Hepatocyte (in vitro differentiated cells): ENCODE measurements around the gene ASXL2. TPM values are rescaled to one million over a fixed set of nuclear protein-coding genes. Genes with fewer than 3 reads are reported as not detected.

Experiments used
- DNase-seq: peaks from one replicate; pipeline ENCODE4 v3.0.0-alpha.2; 2016; ENCODE audit warnings: low spot score
- H2AFZ ChIP-seq: fragments of 200-600 bp; sonication (generic); 2 replicates; pipeline ENCODE4 v1.6.0; 2016; ENCODE audit warnings: antibody characterized with exemption, mild to moderate bottlenecking
- H3K27ac ChIP-seq: fragments of 200-600 bp; sonication (generic); 2 replicates; pipeline ENCODE4 v1.5.1; 2016; ENCODE audit warnings: mild to moderate bottlenecking
- H3K27me3 ChIP-seq: fragments of 200-600 bp; sonication (generic); 2 replicates; pipeline ENCODE4 v1.6.1; 2016
- H3K36me3 ChIP-seq: fragments of 200-600 bp; sonication (generic); replicated peaks from 2 replicates; pipeline ENCODE4 v1.5.1; 2016; ENCODE audit warnings: low read depth; ENCODE audit not compliant: insufficient read depth
- H3K4me1 ChIP-seq: fragments of 200-600 bp; sonication (generic); 2 replicates; pipeline ENCODE4 v1.5.1; 2016; ENCODE audit warnings: mild to moderate bottlenecking, moderate library complexity; ENCODE audit not compliant: insufficient read depth
- H3K4me2 ChIP-seq: fragments of 200-600 bp; sonication (generic); 2 replicates; pipeline ENCODE4 v1.6.0; 2016
- H3K4me3 ChIP-seq: fragments of 200-600 bp; sonication (generic); 2 replicates; pipeline ENCODE4 v1.5.1; 2016; ENCODE audit warnings: mild to moderate bottlenecking
- H3K79me2 ChIP-seq: fragments of 200-600 bp; sonication (generic); 2 replicates; pipeline ENCODE4 v1.6.0; 2017; ENCODE audit warnings: mild to moderate bottlenecking
- H3K9me2 ChIP-seq: fragments of 200-600 bp; sonication (generic); replicated peaks from 2 replicates; pipeline ENCODE4 v1.6.0; 2017; ENCODE audit warnings: mild to moderate bottlenecking; ENCODE audit not compliant: insufficient read depth
- H3K9me3 ChIP-seq: fragments of 200-600 bp; sonication (generic); 2 replicates; pipeline ENCODE4 v1.5.1; 2016; ENCODE audit warnings: low read depth, mild to moderate bottlenecking
- H4K20me1 ChIP-seq: fragments of 200-600 bp; sonication (generic); 2 replicates; pipeline ENCODE4 v1.6.0; 2016; ENCODE audit warnings: mild to moderate bottlenecking; ENCODE audit not compliant: insufficient read depth, poor library complexity, severe bottlenecking
- CTCF ChIP-seq: fragments of 200-600 bp; sonication (generic); IDR thresholded peaks from 2 replicates; pipeline ENCODE4 v1.5.1; 2016; ENCODE audit warnings: antibody characterized with exemption, mild to moderate bottlenecking; ENCODE audit not compliant: poor library complexity
- EZH2 ChIP-seq: fragments of 200-600 bp; sonication (generic); IDR thresholded peaks from 2 replicates; pipeline ENCODE4 v1.6.1; 2016; ENCODE audit warnings: antibody characterized with exemption, mild to moderate bottlenecking, borderline replicate concordance
- EZH2phosphoT487 ChIP-seq: fragments of 200-600 bp; sonication (generic); IDR thresholded peaks from one replicate; pipeline ENCODE4 v1.6.1; 2018; ENCODE audit warnings: antibody characterized with exemption, mild to moderate bottlenecking, low read depth, moderate library complexity; ENCODE audit not compliant: unreplicated experiment, severe bottlenecking
- WGBS: methylation state at CpG from one replicate; pipeline ENCODE4 v1.1.6; 2016; ENCODE audit warnings: low lambda C conversion rate; ENCODE audit errors: missing lambda C conversion rate; 5-methylcytosine and 5-hydroxymethylcytosine counted together
- polyA plus RNA-seq: library from polyadenylated mRNA; unstranded; fragments of >200 nt; fragmentation: Nextera tagmentation; extraction: Ambion mirVana; gene quantifications from 2 replicates; pipeline ENCODE4 v1.2.1, GENCODE V29; 2016
- total RNA-seq: library from RNA; depleted of rRNA; stranded (reverse); fragments of >200 nt; gene quantifications from 2 replicates; pipeline ENCODE4 v1.2.3, GENCODE V29; 2014

Gene ASXL2
- total and polyA plus RNA-seq, 2 experiments from 2014 or later: 4.3 to 13.3 TPM

DNA sequence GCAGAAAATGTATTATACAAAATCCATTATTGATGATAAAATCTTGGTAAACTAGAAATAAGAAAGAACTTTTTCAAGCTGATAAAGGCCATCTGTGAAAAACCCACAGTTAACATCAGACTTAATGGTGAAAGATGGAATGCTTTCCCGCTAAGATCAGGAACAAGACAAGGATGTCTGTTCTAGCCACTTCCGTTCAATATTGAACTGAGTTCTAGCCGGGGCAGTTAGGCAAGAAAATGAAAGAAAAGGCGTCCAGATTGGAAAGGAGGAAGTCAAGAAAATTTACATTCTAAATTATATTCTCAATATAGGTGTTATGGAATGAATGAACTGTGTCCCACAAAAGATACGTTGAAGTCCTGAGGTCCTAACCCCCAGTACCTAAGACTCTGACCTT is 165.8 kb downstream of the ASXL2 start:
- Histone ChIP-seq H3K4me2 (no peak overlapping the region), H3K4me3 (no peak overlapping the region), H3K79me2 (no peaks in the 10 kb centered on the region), H3K4me1 (no peaks in the 10 kb centered on the region), H3K9me2 (no peaks in the 10 kb centered on the region), H3K27me3 (no peaks in the 10 kb centered on the region), H3K27ac (no peak overlapping the region), H3K9me3 (no peaks in the 10 kb centered on the region), H3K36me3 (no peaks in the 10 kb centered on the region), H4K20me1 (no peaks in the 10 kb centered on the region), H2AFZ (no peak overlapping the region)
- WGBS: 91% methylated on average over 5 of the region's 5 CpGs
- TF ChIP-seq CTCF (no peak), EZH2phosphoT487 (no peak), EZH2 (no peak)
- no peak for DNase-seq

- Histone ChIP-seq H3K4me2 (peak overlapping the region; percentile 63), H3K9me2 (no peaks in the 10 kb centered on the region), H3K79me2 (no peaks in the 10 kb centered on the region), H3K4me1 (no peaks in the 10 kb centered on the region), H3K4me3 (no peak overlapping the region), H3K9me3 (no peaks in the 10 kb centered on the region), H3K27ac (no peak overlapping the region), H3K27me3 (no peaks in the 10 kb centered on the region), H2AFZ (peak overlapping the region; percentile 17), H4K20me1 (no peaks in the 10 kb centered on the region), H3K36me3 (no peaks in the 10 kb centered on the region)
- TF ChIP-seq CTCF (no peak), EZH2 (no peak), EZH2phosphoT487 (no peak)
- no peak for DNase-seq
- WGBS: 34% methylated on average over 12 of the region's 12 CpGs
These were observed 166.5 kb downstream of the ASXL2 start for GRCh38 chr2:25711675-25712354.

GRCh38 chr2:25710750-25711149 is 167.5 kb downstream of the ASXL2 start:
- H3K79me2 ChIP-seq: no peaks in the 10 kb centered on the region
- H3K4me2 ChIP-seq: no peak overlapping the region
- H2AFZ ChIP-seq: no peak overlapping the region
- H3K36me3 ChIP-seq: no peaks in the 10 kb centered on the region
- WGBS: 95% methylated on average over 3 of the region's 3 CpGs
- H3K4me3 ChIP-seq: no peak overlapping the region
- H4K20me1 ChIP-seq: no peaks in the 10 kb centered on the region
- TF ChIP-seq EZH2phosphoT487: no peak
- no peak for TF ChIP-seq EZH2
- TF ChIP-seq CTCF: no peak
- no peaks in the 10 kb centered on the region for H3K4me1 ChIP-seq
- no peak overlapping the region for H3K27ac ChIP-seq
- H3K9me2 ChIP-seq: no peaks in the 10 kb centered on the region
- DNase-seq: no peak
- no peaks in the 10 kb centered on the region for H3K27me3 ChIP-seq
- H3K9me3 ChIP-seq: no peaks in the 10 kb centered on the region
